Measurements from ENCODE around the gene PIK3AP1. TPM values are rescaled to one million over a fixed set of nuclear protein-coding genes. Genes with fewer than 3 reads are reported as not detected.
"Not testable (repeated sequence)": the region's sequence is repeated elsewhere in the genome, so short reads cannot be mapped to it uniquely, and the experiment has no call there.

PIK3AP1 gene
- total RNA-seq, 2 experiments from 2014 or later, result 8.4 to 9.8 TPM

GRCh38 chr10:96680463-96680862 lies 39.9 kb downstream of the PIK3AP1 start:
- POLR2A ChIA-PET, CTCF ChIA-PET: not testable (repeated sequence)

- POLR2A ChIA-PET, result no interaction called here
- CTCF ChIA-PET, result no interaction called here
Measured at GRCh38 chr10:96678725-96679124, 41.6 kb downstream of the PIK3AP1 start.

- ChIA-PET CTCF (interaction anchor here (0.7 kb wide), 1 partner anchor 162 kb away, joined by 3 read pairs; no protein-coding TSS in a partner anchor), POLR2A (no interaction called here)
Measured at GRCh38 chr10:96676272-96677112, 43.8 kb downstream of the PIK3AP1 start.

- CTCF ChIA-PET, result interaction anchor here (0.7 kb wide), 1 partner anchor 161 kb away, joined by 3 read pairs; no protein-coding TSS in a partner anchor
- POLR2A ChIA-PET, result no interaction called here
Measured at GRCh38 chr10:96675846-96676245, 44.5 kb downstream of the PIK3AP1 start.

GRCh38 chr10:96673318-96674099 lies 46.8 kb downstream of the PIK3AP1 start:
- CTCF ChIA-PET, result no interaction called here
- POLR2A ChIA-PET, result interaction anchor here (0.5 to 0.6 kb wide), 2 partner anchors 19 to 20 kb away, joined by 3 to 5 read pairs; no protein-coding TSS in a partner anchor

GRCh38 chr10:96672481-96673175 lies 47.7 kb downstream of the PIK3AP1 start:
- ChIA-PET POLR2A (interaction anchor here (0.5 to 0.6 kb wide), 2 partner anchors 18 to 19 kb away, joined by 3 to 5 read pairs; no protein-coding TSS in a partner anchor), CTCF (no interaction called here)

GRCh38 chr10:96671211-96671890 lies 49.0 kb downstream of the PIK3AP1 start:
- ChIA-PET CTCF (interaction anchor here (1.0 kb wide), 1 partner anchor 30 kb away, joined by 3 read pairs; no protein-coding TSS in a partner anchor), POLR2A (interaction anchor here (0.5 kb wide), 1 partner anchor 547 kb away, joined by 5 read pairs; no protein-coding TSS in a partner anchor)

- ChIA-PET CTCF (interaction anchor here (1.0 kb wide), 1 partner anchor 30 kb away, joined by 3 read pairs; no protein-coding TSS in a partner anchor), POLR2A (interaction anchor here (0.5 kb wide), 1 partner anchor 547 kb away, joined by 5 read pairs; no protein-coding TSS in a partner anchor)
Measured at GRCh38 chr10:96670786-96671185, 49.5 kb downstream of the PIK3AP1 start.

- ChIA-PET CTCF (interaction anchor here (0.6 kb wide), 1 partner anchor 543 kb away, joined by 3 read pairs; no protein-coding TSS in a partner anchor), POLR2A (no interaction called here)
Measured at GRCh38 chr10:96667401-96667800, 52.9 kb downstream of the PIK3AP1 start.

GRCh38 chr10:96666741-96667140 lies 53.6 kb downstream of the PIK3AP1 start:
- POLR2A ChIA-PET, result no interaction called here
- CTCF ChIA-PET, result interaction anchor here (0.6 kb wide), 1 partner anchor 544 kb away, joined by 3 read pairs; no protein-coding TSS in a partner anchor

GRCh38 chr10:96665306-96665705 lies 55.0 kb downstream of the PIK3AP1 start:
- ChIA-PET CTCF (no interaction called here), POLR2A (no interaction called here)

GRCh38 chr10:96664563-96664962 lies 55.8 kb downstream of the PIK3AP1 start:
- CTCF ChIA-PET, result interaction anchor here (0.9 to 1.4 kb wide), 2 partner anchors 184 to 361 kb away, joined by 3 read pairs; no protein-coding TSS in a partner anchor
- POLR2A ChIA-PET, result no interaction called here

- POLR2A ChIA-PET, result no interaction called here
- CTCF ChIA-PET, result interaction anchor here (0.9 to 1.4 kb wide), 2 partner anchors 183 to 362 kb away, joined by 3 read pairs; no protein-coding TSS in a partner anchor
Measured at GRCh38 chr10:96663797-96664196, 56.5 kb downstream of the PIK3AP1 start.

- POLR2A ChIA-PET, result no interaction called here
- CTCF ChIA-PET, result no interaction called here
Measured at GRCh38 chr10:96661632-96662031, 58.7 kb downstream of the PIK3AP1 start.

GRCh38 chr10:96660297-96660696 lies 60.0 kb downstream of the PIK3AP1 start:
- CTCF ChIA-PET, result no interaction called here
- POLR2A ChIA-PET, result no interaction called here

- POLR2A ChIA-PET, result no interaction called here
- CTCF ChIA-PET, result no interaction called here
Measured at GRCh38 chr10:96658844-96659243, 61.5 kb downstream of the PIK3AP1 start.

- ChIA-PET POLR2A (no interaction called here), CTCF (interaction anchor here (0.6 kb wide), 1 partner anchor 41 kb away, joined by 3 read pairs; no protein-coding TSS in a partner anchor)
Measured at GRCh38 chr10:96657385-96657784, 62.9 kb downstream of the PIK3AP1 start.

GRCh38 chr10:96656839-96657238 lies 63.5 kb downstream of the PIK3AP1 start:
- ChIA-PET POLR2A (no interaction called here), CTCF (no interaction called here)

- ChIA-PET POLR2A (no interaction called here), CTCF (no interaction called here)
Measured at GRCh38 chr10:96656198-96656577, 64.1 kb downstream of the PIK3AP1 start.
